K562 (cell line): ENCODE results near the gene SLC37A4. TPM values are rescaled to one million over a fixed set of nuclear protein-coding genes. Genes with fewer than 3 reads are reported as not detected.

Experiments
- ASH1L ChIP-seq: fragments of 450-650 bp; IDR thresholded peaks from 2 replicates; pipeline ENCODE4 v1.6.1; 2018; ENCODE audit warnings: borderline replicate concordance, mild to moderate bottlenecking, low read depth; ENCODE audit not compliant: partially characterized antibody
- BRF1 ChIP-seq: IDR thresholded peaks from 3 replicates; pipeline ENCODE4 v1.6.1; 2011; ENCODE audit warnings: borderline replicate concordance, mild to moderate bottlenecking; ENCODE audit not compliant: insufficient read length; ENCODE audit errors: extremely low read depth
- CREB1 ChIP-seq, 2 experiments: sonication (generic) in 1 of 2; formaldehyde crosslinking in 1 of 2; IDR thresholded peaks; 2 replicates each; pipeline versions ENCODE4 v1.6.1 to v1.8.0; 2012 to 2022; ENCODE audit warnings: inconsistent platforms in 1 of 2, mild to moderate bottlenecking in 1 of 2, missing genetic modification reagents in 1 of 2, moderate library complexity in 1 of 2
- CREB3L1 ChIP-seq: fragments of 450-650 bp; IDR thresholded peaks from 2 replicates; pipeline ENCODE4 v1.6.1; 2014; ENCODE audit warnings: low read depth, mild to moderate bottlenecking, moderate library complexity, borderline replicate concordance
- DACH1 ChIP-seq: fragments of 450-650 bp; IDR thresholded peaks from 2 replicates; pipeline ENCODE4 v1.6.1; 2018; ENCODE audit not compliant: partially characterized antibody
- E4F1 ChIP-seq: fragments of 250-450 bp; sonication (Bioruptor Pico); IDR thresholded peaks from 2 replicates; pipeline ENCODE4 v1.5.0; 2021; ENCODE audit warnings: mild to moderate bottlenecking, borderline replicate concordance
- HDAC2 ChIP-seq: fragments of 450-650 bp; IDR thresholded peaks from 2 replicates; pipeline ENCODE4 v1.6.1; 2016; ENCODE audit warnings: mild to moderate bottlenecking
- KHSRP ChIP-seq: fragments of 450-650 bp; IDR thresholded peaks from 2 replicates; pipeline ENCODE4 v1.6.1; 2017
- KLF13 ChIP-seq: fragments of 450-650 bp; IDR thresholded peaks from 2 replicates; pipeline ENCODE4 v1.6.1; 2016; ENCODE audit warnings: missing genetic modification characterization, low read depth, mild to moderate bottlenecking, missing compliant biosample characterization, moderate library complexity, borderline replicate concordance
- NFXL1 ChIP-seq: fragments of 450-650 bp; formaldehyde crosslinking; IDR thresholded peaks from 2 replicates; pipeline ENCODE4 v1.4.0; 2021; ENCODE audit warnings: mild to moderate bottlenecking
- PCBP2 ChIP-seq: fragments of 200-400 bp; formaldehyde crosslinking; IDR thresholded peaks from 2 replicates; pipeline ENCODE4 v1.6.1; 2018; ENCODE audit warnings: low read length, low read depth, mild to moderate bottlenecking, moderate library complexity; ENCODE audit not compliant: poor library complexity, severe bottlenecking
- RBM34 ChIP-seq: fragments of 200-400 bp; formaldehyde crosslinking; IDR thresholded peaks from 2 replicates; pipeline ENCODE4 v1.6.1; 2018; ENCODE audit warnings: low read length, borderline replicate concordance; ENCODE audit not compliant: insufficient read depth
- RHOXF2B ChIP-seq: fragments of 250-450 bp; sonication (Bioruptor Pico); conservative IDR thresholded peaks from 2 replicates; pipeline ENCODE4 v1.5.1; 2021
- RREB1 ChIP-seq: fragments of 250-450 bp; sonication (Bioruptor Pico); IDR thresholded peaks from 2 replicates; pipeline ENCODE4 v1.4.0; 2020
- SREBF1 ChIP-seq: fragments of 150-350 bp; IDR thresholded peaks from 2 replicates; pipeline ENCODE4 v1.6.1; 2014; ENCODE audit warnings: antibody characterized with exemption, low read depth, low read length, borderline replicate concordance
- ZNF263 ChIP-seq: sonication (generic); formaldehyde crosslinking; IDR thresholded peaks from 2 replicates; pipeline ENCODE4 v1.8.0; 2022; ENCODE audit warnings: mild to moderate bottlenecking, missing genetic modification reagents, borderline replicate concordance
- ZNF583 ChIP-seq: fragments of 250-450 bp; sonication (Bioruptor Pico); IDR thresholded peaks from 2 replicates; pipeline ENCODE4 v1.4.0; 2020
- ZNF76 ChIP-seq: fragments of 250-450 bp; sonication (Bioruptor Pico); IDR thresholded peaks from 2 replicates; pipeline ENCODE4 v1.4.0; 2020; ENCODE audit warnings: mild to moderate bottlenecking, moderate library complexity, borderline replicate concordance
- polyA plus RNA-seq, 8 experiments: library from polyadenylated mRNA; depleted of rRNA in 4 of 8; stranded (reverse) in 5 of 8; unstranded in 3 of 8; fragments of >200 nt; fragmentation: Nextera tagmentation in 2 of 8; fragmentation: Illumina TruSeq in 1 of 8; extraction: Ambion mirVana in 2 of 8; extraction: Trizol in 1 of 8; gene quantifications; 2 replicates each; pipeline versions ENCODE4 v1.2.1 to v1.2.3, GENCODE V29; 2011 to 2014; ENCODE audit warnings: inconsistent platforms in 1 of 8, missing spikeins in 1 of 8
- total RNA-seq, 7 experiments: library from RNA; depleted of rRNA in 6 of 7; stranded (reverse); fragments of >200 nt in 6 of 7; fragmentation: Illumina TruSeq in 2 of 7; extraction: Trizol in 2 of 7; gene quantifications; 2 replicates each; pipeline versions ENCODE4 v1.2.1 to v1.2.3, GENCODE V29; 2011 to 2021; ENCODE audit warnings: low replicate concordance in 1 of 7

The SLC37A4 gene
- total and polyA plus RNA-seq, 9 of the 15 experiments (the other 6 are each of a cell fraction or from before 2014, with no cell fraction given) = 24.7 to 73.9 (median 40.7) TPM

GRCh38 chr11:118980191-118980881, 50.3 kb downstream of the SLC37A4 start (continued):
- TF ChIP-seq KLF13 (tag) (peak; percentile 48; the same call in 1 of the 2 replicates), CREB1 (IDR thresholded peaks at IDR 0.05) (no peak; the same call in 1 of the 2 replicates), CREB1 (CRISPR knock-in tag; IDR thresholded peaks at IDR 0.05) (peak; percentile 57; the same call in 1 of the 2 replicates), KHSRP (no peak), BRF1 (no peak), RREB1 (CRISPR knock-in tag) (no peak), DACH1 (no peak), RHOXF2B (CRISPR knock-in tag) (no peak), CREB3L1 (peak; percentile 87), SREBF1 (0 out of 2 replicates have a peak, but pooled peaks have one; percentile 23), RBM34 (no peak), ZNF263 (CRISPR knock-in tag) (no peak), NFXL1 (no peak), ASH1L (no peak), E4F1 (no peak), ZNF583 (CRISPR knock-in tag) (peak; percentile 20; the same call in 1 of the 2 replicates), PCBP2 (no peak), ZNF76 (CRISPR knock-in tag) (no peak; the same call in 1 of the 2 replicates), HDAC2 (peak; percentile 92)
